ENCODE results near the gene RPL39L.

DNA sequence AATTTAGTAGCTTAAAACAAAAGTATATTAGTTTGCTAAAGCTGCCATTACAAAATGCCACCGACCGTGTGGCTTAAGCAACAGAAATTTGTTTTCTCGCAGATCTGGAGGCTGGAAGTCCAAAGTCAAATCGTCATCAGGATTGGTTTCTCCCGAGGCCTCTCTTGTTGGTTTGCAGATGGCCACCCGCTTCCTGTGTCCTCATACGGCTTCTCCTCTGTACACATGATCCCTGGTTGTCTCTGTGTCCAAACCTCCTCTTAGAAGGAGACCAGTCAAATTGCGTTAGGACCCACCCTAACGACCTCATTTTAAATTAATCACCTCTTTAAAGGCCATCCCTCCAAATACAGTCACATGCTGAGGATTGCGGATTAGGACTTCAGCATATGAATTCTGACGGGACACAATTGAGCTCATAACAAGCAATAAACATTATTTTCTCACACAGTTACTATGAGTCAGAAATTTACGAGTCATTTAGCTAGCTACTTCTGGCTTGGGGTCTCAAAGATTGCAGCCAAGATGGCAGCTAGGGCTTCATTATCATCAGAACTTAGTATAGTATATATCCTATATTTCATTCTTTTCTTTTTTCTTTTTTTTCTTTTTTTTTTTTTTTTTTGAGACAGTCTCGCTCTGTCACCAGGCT, 58.4 kb downstream of the RPL39L start:
- no peak for TF ChIP-seq POLR2A (IDR thresholded peaks at IDR 0.05)
- TF ChIP-seq, protein P1, sequence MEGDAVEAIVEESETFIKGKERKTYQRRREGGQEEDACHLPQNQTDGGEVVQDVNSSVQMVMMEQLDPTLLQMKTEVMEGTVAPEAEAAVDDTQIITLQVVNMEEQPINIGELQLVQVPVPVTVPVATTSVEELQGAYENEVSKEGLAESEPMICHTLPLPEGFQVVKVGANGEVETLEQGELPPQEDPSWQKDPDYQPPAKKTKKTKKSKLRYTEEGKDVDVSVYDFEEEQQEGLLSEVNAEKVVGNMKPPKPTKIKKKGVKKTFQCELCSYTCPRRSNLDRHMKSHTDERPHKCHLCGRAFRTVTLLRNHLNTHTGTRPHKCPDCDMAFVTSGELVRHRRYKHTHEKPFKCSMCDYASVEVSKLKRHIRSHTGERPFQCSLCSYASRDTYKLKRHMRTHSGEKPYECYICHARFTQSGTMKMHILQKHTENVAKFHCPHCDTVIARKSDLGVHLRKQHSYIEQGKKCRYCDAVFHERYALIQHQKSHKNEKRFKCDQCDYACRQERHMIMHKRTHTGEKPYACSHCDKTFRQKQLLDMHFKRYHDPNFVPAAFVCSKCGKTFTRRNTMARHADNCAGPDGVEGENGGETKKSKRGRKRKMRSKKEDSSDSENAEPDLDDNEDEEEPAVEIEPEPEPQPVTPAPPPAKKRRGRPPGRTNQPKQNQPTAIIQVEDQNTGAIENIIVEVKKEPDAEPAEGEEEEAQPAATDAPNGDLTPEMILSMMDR (IDR thresholded peaks at IDR 0.05) = no peak

Data from upper lobe of left lung (tissue), 4 donors.